K562 (cell line): ENCODE data around the gene ARSK. TPM values are rescaled to one million over a fixed set of nuclear protein-coding genes. Genes with fewer than 3 reads are reported as not detected.

ENCODE experiments used
- ARNT ChIP-seq, 2 experiments: fragments of 450-650 bp; IDR thresholded peaks; 2 replicates each; pipeline ENCODE4 v1.6.1; 2016; ENCODE audit warnings: mild to moderate bottlenecking in 1 of 2
- ATF6 ChIP-seq: sonication (generic); formaldehyde crosslinking; IDR thresholded peaks from 2 replicates; pipeline ENCODE4 v1.4.0; 2020; ENCODE audit warnings: mild to moderate bottlenecking, missing genetic modification reagents
- CHAMP1 ChIP-seq: fragments of 450-650 bp; IDR thresholded peaks from 2 replicates; pipeline ENCODE4 v1.6.1; 2016; ENCODE audit warnings: mild to moderate bottlenecking
- ETV1 ChIP-seq: fragments of 450-650 bp; conservative IDR thresholded peaks from 2 replicates; pipeline ENCODE4 v1.6.1; 2016; ENCODE audit warnings: missing genetic modification characterization, control low read depth, low read depth, missing compliant biosample characterization
- HDAC3 ChIP-seq: fragments of 450-650 bp; IDR thresholded peaks from 2 replicates; pipeline ENCODE4 v1.6.1; 2018; ENCODE audit warnings: borderline replicate concordance, mild to moderate bottlenecking, moderate library complexity; ENCODE audit not compliant: partially characterized antibody
- HLTF ChIP-seq: fragments of 450-650 bp; IDR thresholded peaks from 2 replicates; pipeline ENCODE4 v1.6.1; 2016
- HNRNPL ChIP-seq: fragments of 200-400 bp; formaldehyde crosslinking; IDR thresholded peaks from 2 replicates; pipeline ENCODE4 v1.6.1; 2017; ENCODE audit warnings: low read depth, mild to moderate bottlenecking, low read length
- MCM3 ChIP-seq: fragments of 450-650 bp; IDR thresholded peaks from 2 replicates; pipeline ENCODE4 v1.6.1; 2016
- PML ChIP-seq: IDR thresholded peaks from 2 replicates; pipeline ENCODE4 v1.6.1; 2012; ENCODE audit warnings: low read length, inconsistent platforms
- REST ChIP-seq, 2 experiments: fragments of 450-650 bp; formaldehyde crosslinking in 1 of 2; IDR thresholded peaks; 2 replicates each; pipeline versions ENCODE4 v1.4.0 to v1.6.1; 2014 to 2020; ENCODE audit warnings: mild to moderate bottlenecking in 2 of 2, borderline replicate concordance in 1 of 2, low read depth in 1 of 2
- THRAP3 ChIP-seq: fragments of 450-650 bp; IDR thresholded peaks from 2 replicates; pipeline ENCODE4 v1.6.1; 2016; ENCODE audit warnings: mild to moderate bottlenecking, inconsistent platforms, borderline replicate concordance
- XRCC5 ChIP-seq: fragments of 200-400 bp; formaldehyde crosslinking; IDR thresholded peaks from 2 replicates; pipeline ENCODE4 v1.6.1; 2017; ENCODE audit warnings: low read depth, mild to moderate bottlenecking, low read length
- ZC3H4 ChIP-seq: sonication (generic); formaldehyde crosslinking; IDR thresholded peaks from 2 replicates; pipeline ENCODE4 v1.9.0; 2021; ENCODE audit warnings: missing genetic modification reagents, borderline replicate concordance
- ZNF253 ChIP-seq: fragments of 250-450 bp; sonication (Bioruptor Pico); conservative IDR thresholded peaks from 2 replicates; pipeline ENCODE4 v1.6.1; 2021; ENCODE audit warnings: mild to moderate bottlenecking
- polyA plus RNA-seq, 8 experiments: library from polyadenylated mRNA; depleted of rRNA in 4 of 8; stranded (reverse) in 5 of 8; unstranded in 3 of 8; fragments of >200 nt; fragmentation: Nextera tagmentation in 2 of 8; fragmentation: Illumina TruSeq in 1 of 8; extraction: Ambion mirVana in 2 of 8; extraction: Trizol in 1 of 8; gene quantifications; 2 replicates each; pipeline versions ENCODE4 v1.2.1 to v1.2.3, GENCODE V29; 2011 to 2014; ENCODE audit warnings: inconsistent platforms in 1 of 8, missing spikeins in 1 of 8
- total RNA-seq, 7 experiments: library from RNA; depleted of rRNA in 6 of 7; stranded (reverse); fragments of >200 nt in 6 of 7; fragmentation: Illumina TruSeq in 2 of 7; extraction: Trizol in 2 of 7; gene quantifications; 2 replicates each; pipeline versions ENCODE4 v1.2.1 to v1.2.3, GENCODE V29; 2011 to 2021; ENCODE audit warnings: low replicate concordance in 1 of 7

The ARSK gene
- total and polyA plus RNA-seq, 9 of the 15 experiments (the other 6 are each of a cell fraction or from before 2014, with no cell fraction given) = 2.7 to 9.4 (median 7.1) TPM

GRCh38 chr5:95644351-95645042 is 89.6 kb downstream of the ARSK start (continued):
- TF ChIP-seq REST (IDR thresholded peaks at IDR 0.05; ENCODE audit: borderline replicate concordance) (peak; percentile 77; the same call in 1 of the 2 replicates), REST (CRISPR knock-in tag; IDR thresholded peaks at IDR 0.05; ENCODE audit: low read depth) (no peak), XRCC5 (0 out of 2 replicates have a peak, but pooled peaks have one; percentile 35), ZC3H4 (CRISPR knock-in tag) (no peak), PML (no peak), ETV1 (0 out of 2 replicates have a peak, but pooled peaks have one; percentile 8), ARNT (IDR thresholded peaks at IDR 0.05) (peak in 1 of 2 experiments; percentile 39; a peak in 1 of 4 replicates), ATF6 (no peak), MCM3 (no peak), CHAMP1 (0 out of 2 replicates have a peak, but pooled peaks have one; percentile 36), ZNF253 (CRISPR knock-in tag) (no peak), HLTF (no peak), THRAP3 (0 out of 2 replicates have a peak, but pooled peaks have one; percentile 38), HNRNPL (no peak), HDAC3 (no peak)
